GM12873 (cell line): ENCODE measurements around the gene KRTAP10-12.
"Not testable (repeated sequence)": the region's sequence is repeated elsewhere in the genome, so short reads cannot be mapped to it uniquely, and the experiment has no call there.

ENCODE experiments used
- TF ChIP-seq, protein P1 (sequence below): IDR thresholded peaks from 2 replicates; pipeline ENCODE4 v1.5.1; 2012; ENCODE audit warnings: low read depth, mild to moderate bottlenecking, moderate library complexity, low read length, control low read depth; ENCODE audit not compliant: insufficient read depth; ENCODE audit errors: missing control alignments

The KRTAP10-12 gene, protein sequence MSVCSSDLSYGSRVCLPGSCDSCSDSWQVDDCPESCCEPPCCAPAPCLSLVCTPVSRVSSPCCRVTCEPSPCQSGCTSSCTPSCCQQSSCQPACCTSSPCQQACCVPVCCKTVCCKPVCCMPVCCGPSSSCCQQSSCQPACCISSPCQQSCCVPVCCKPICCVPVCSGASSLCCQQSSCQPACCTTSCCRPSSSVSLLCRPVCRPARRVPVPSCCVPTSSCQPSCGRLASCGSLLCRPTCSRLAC

DNA sequence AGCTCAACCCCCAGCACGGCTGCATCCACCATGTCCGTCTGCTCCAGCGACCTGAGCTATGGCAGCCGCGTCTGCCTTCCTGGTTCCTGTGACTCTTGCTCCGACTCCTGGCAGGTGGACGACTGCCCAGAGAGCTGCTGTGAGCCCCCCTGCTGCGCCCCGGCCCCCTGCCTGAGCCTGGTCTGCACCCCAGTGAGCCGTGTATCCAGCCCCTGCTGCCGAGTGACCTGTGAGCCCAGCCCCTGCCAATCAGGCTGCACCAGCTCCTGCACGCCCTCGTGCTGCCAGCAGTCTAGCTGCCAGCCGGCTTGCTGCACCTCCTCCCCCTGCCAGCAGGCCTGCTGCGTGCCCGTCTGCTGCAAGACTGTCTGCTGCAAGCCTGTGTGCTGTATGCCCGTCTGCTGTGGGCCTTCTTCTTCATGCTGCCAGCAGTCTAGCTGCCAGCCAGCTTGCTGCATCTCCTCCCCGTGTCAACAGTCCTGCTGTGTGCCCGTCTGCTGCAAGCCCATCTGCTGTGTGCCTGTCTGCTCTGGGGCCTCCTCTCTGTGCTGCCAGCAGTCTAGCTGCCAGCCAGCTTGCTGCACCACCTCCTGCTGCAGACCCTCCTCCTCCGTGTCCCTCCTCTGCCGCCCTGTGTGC lies at the start of gene KRTAP10-12:
Gene KRTAP10-12, plus strand, starts transcription at position 1 of the 639 bp plus-strand sequence. Its CDS starts 30 bp downstream, at position 31.
- TF ChIP-seq, protein P1, sequence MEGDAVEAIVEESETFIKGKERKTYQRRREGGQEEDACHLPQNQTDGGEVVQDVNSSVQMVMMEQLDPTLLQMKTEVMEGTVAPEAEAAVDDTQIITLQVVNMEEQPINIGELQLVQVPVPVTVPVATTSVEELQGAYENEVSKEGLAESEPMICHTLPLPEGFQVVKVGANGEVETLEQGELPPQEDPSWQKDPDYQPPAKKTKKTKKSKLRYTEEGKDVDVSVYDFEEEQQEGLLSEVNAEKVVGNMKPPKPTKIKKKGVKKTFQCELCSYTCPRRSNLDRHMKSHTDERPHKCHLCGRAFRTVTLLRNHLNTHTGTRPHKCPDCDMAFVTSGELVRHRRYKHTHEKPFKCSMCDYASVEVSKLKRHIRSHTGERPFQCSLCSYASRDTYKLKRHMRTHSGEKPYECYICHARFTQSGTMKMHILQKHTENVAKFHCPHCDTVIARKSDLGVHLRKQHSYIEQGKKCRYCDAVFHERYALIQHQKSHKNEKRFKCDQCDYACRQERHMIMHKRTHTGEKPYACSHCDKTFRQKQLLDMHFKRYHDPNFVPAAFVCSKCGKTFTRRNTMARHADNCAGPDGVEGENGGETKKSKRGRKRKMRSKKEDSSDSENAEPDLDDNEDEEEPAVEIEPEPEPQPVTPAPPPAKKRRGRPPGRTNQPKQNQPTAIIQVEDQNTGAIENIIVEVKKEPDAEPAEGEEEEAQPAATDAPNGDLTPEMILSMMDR, result not testable (repeated sequence)

DNA sequence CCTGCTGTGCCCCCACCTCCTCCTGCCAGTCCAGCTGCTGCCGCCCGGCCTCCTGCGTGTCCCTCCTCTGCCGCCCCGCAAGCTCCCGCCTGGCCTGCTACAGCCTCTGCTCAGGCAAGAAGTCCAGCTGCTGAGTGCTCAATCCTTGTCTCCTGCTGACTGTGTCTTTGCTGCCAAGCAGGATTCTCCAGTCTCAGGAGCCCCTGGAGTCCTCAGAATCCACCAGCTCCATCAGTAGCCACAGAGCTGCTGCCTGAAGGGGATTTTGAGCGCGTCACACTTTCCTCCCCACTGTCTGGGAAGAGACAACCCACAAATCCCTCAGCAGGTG lies 49.8 kb upstream of the KRTAP10-12 start:
- TF ChIP-seq, protein P1, result no peak

DNA sequence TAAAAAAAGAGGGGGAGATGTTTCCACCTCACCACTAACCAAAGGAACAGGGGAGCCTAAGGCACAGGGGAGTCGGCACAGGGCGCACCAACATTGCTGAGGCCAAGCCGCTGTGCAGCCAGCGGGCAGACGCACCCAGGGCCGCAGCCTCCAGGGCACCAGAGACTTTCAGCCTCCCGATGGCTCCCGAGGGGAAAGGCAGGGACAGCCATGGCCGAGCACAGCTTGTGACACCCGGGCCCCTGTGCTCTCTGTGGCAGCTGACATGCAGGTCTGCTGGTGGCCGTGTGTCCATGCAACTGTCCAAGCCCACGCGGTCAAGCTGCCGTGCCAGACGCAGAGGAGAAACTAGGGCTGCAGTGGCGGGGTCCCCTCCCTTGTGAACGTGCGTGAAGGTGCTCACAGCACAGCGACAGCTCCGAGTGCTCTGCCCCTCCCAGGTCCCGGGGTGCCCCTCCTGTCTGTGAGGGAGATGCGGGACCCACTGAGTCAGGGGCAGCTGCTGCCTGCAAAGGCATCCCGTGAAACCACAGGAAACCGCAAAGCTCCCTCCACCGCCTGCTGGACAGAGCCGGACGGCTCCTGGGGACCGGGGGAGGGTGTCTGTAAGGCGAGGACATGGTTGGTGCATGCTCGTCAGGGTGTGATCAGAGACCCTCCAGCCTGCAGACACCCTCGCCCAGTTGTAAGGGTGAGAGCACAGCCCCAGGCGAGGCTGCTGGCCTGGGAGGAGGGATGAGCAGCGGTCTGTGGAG lies 48.2 kb upstream of the KRTAP10-12 start:
- TF ChIP-seq, protein P1, result no peak

DNA sequence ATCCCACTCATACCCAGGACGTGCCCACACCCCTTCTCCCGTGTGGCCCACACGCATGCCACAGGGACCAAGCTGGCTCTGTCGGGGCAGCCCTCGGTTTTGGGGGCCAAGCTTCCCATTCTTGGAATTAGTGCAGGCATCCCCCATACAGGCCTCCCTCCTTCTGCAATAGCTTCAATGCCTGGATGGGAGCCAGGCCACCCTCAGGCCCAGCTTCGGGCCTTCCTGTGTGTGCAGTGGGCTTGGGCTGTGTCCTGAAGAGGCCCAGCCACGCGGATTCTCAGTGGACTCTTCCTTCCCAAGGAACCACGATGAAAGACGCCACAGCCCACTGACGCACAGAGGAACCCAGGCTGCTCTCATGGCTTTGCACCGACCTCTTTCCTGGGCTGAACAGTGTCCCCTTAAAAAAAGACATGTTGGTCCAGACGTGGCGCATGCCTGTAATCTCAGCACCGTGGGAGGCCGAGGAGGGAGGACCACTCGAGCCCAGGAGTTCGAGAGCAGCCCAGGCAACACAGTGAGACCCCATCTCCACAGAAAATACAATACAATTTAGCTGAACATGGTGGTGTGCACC lies 47.4 kb upstream of the KRTAP10-12 start:
- TF ChIP-seq, protein P1, result no peak

DNA sequence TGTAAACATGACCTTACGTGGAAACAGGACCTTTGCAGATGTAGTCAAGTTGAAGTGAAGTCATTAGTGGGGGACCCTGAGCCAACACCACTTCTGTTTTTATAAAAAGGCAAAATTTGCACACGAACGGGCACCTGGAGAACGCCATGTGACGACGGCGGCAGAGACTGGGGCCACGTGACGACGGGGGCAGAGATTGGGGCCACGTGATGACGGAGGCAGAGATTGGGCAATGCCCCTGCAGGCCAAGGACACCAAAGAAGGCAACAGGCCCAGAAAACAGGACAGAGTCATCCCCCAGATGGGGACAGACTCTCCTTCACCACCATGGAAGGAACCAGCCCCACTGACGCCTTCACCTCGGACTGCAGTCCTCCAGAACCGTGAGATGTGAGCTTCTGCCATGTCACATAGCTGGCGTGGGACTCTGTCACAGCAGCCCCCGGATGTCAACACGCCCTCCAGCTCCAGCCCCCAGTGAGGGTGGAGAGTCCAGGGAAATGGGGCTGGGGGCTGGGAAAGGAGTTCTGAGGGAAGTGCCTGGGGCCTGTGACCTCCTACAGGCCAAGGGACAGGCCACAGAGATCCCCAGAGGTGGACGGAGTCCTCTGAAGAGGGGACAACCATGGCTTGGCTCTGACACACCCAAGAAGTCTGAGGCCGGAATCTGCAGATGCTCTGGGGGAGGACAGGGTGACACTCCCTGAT lies 46.6 kb upstream of the KRTAP10-12 start:
- TF ChIP-seq, protein P1, result no peak

DNA sequence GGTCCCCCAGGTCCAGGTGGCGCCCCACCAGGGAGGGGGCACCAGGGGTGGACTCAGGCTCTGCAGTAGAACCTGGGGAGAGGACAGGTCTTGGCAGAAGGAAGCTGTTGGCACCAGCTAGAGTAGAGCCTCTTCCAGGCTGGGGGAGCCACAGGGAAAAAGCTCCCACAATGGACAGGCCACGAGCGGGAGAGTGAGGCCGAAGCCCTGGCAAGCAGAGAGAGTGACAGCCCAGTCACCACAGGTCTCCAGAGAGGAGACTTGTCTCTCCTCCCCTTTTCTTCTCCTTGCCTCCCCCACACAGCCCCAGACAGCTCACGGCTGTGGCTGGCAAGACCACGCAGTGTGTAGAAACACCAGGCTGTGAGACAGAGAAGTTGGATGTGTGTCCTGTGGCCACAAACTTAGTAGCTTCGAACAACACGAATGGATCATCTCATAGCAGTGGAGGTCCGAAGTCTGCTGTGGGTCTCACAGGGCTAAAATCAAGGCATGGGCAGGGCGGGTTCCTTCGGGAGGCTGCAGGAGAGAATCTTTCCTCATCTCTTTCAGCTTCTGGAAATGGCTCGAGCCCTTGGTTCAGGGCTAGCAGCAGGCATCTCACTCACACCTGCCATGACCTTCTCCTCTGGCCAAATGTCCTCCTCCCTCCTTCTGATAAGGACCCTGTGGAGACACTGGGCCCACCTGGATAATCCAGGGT lies 45.8 kb upstream of the KRTAP10-12 start:
- TF ChIP-seq, protein P1, result no peak
